Fibroblast of peridontal ligament (primary cell): ENCODE data around the gene RAB26.

ENCODE experiments used
- DNase-seq: peaks from one replicate; pipeline ENCODE4 v3.0.0-alpha.2; 2010; ENCODE audit errors: extremely low read depth

The RAB26 gene

GRCh38 chr16:2178321-2179106, 30.1 kb downstream of the RAB26 start:
- DNase-seq: no peak

- no peak for DNase-seq
Measured at GRCh38 chr16:2179107-2179501, 30.7 kb downstream of the RAB26 start.

DNA sequence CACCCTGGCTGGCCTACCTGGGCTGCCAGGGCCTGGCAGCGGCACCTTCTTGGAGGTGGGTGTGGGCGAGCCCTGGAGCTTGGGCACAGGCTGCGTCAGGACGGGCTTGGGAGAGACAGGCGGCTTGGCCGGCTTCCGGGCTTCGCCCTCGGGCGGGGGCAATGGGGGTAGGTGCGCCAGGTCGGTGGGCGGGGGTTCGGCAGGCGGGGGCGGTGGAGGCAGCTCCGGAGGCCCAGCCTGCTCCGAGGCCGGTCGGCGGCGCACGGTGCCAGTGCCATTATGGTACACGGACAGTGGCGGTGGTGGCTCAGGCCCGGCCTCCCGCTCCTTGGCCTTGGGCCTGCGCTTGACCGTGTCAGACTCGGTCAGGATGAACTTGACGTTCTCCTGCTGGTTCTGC, 31.2 kb downstream of the RAB26 start:
- DNase-seq: no peak

GRCh38 chr16:2180461-2180860, 32.0 kb downstream of the RAB26 start:
- DNase-seq: no peak

GRCh38 chr16:2180962-2181923, 32.8 kb downstream of the RAB26 start:
- no peak for DNase-seq

- DNase-seq: no peak
Measured at GRCh38 chr16:2181952-2182351, 33.5 kb downstream of the RAB26 start.

DNA sequence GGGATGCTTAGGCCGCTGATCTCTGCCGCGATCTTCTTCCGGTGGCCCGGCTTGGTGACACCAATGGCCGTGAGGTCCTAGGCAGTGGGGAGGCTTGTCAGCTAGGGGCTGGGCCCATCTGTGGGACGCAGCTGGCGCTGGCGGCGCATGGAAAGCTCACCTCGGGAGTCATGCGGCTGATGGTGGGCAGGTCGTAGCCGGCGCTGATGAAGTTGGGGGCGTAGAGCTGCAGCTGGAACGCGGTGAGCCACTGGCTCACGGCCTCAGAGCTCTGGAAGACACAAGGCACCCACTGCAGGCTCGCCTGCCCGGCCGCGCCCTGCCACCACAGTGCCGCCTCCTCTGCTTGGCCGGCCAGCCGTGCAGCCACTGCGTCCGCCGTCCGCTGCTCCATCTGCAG, 35.2 kb downstream of the RAB26 start:
- DNase-seq: no peak

GRCh38 chr16:2184346-2184745, 35.9 kb downstream of the RAB26 start:
- no peak for DNase-seq

- DNase-seq: no peak
Measured at GRCh38 chr16:2184962-2185361, 36.5 kb downstream of the RAB26 start.

GRCh38 chr16:2186064-2186463, 37.6 kb downstream of the RAB26 start:
- DNase-seq: no peak

GRCh38 chr16:2186505-2186904, 38.1 kb downstream of the RAB26 start:
- no peak for DNase-seq

- DNase-seq: no peak
Measured at GRCh38 chr16:2187212-2187611, 38.8 kb downstream of the RAB26 start.

DNA sequence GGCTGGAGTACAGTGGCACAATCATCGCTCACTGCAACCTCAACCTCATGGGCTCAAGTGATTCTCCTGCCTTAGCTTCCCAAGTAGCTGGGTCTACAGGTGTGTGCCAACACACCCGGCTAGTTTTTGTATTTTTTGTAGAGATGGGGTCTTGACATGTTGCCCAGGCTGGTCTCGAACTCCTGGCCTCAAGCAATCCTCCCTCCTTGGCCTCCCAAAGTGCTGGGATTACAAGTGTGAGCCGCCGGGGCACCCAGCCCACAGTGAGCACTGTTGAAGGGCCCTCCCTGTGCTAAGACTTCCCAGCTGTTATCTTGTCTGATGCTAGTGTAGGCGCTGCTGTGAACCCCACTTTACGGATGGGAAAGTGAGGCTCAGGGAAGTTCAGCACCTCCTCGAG, 40.0 kb downstream of the RAB26 start:
- no peak for DNase-seq

- no peak for DNase-seq
Measured at GRCh38 chr16:2189252-2189893, 40.9 kb downstream of the RAB26 start.

- DNase-seq: no peak
Measured at GRCh38 chr16:2190002-2190658, 41.7 kb downstream of the RAB26 start.

- no peak for DNase-seq
Measured at GRCh38 chr16:2190659-2191445, 42.4 kb downstream of the RAB26 start.

DNA sequence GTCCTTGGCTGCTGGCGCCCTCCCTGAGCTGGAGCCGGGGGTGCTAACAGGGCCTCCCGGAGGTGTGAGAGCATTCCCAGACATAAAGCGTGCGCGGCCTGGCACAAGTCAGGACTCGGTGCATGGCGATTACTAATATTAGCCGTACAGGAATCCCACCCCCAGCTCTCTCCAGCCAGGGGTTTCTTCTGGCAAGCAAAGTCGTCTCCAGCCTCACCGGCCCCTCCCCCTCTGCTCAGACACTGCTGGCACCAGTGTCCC, 43.0 kb downstream of the RAB26 start:
- no peak for DNase-seq

- peak; percentile 21 for DNase-seq
Measured at GRCh38 chr16:2194166-2194834, 45.9 kb downstream of the RAB26 start.

DNA sequence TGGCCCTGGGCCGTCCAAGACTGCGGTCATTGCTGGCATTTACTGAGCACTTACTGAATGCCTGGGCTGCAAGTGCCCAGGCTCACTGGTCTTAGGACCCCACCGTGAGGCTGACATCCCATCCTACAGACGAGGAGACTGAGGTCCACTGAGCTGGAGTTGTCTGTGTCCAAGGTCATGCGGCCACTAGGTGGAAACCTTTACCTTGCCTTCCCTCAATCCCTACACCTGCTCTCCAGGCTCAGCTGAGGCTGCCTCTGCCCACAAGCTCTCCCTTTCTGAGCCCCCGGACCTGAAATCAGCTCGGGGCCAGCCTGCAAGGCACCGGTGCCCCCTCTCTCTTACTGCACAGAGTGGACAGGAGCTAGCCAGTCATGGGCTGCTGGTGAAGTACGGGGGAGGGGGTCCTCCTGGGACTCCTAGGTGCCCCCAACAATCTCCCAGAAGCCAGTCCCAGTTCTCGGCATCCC, 46.5 kb downstream of the RAB26 start:
- DNase-seq: peak; percentile 29

GRCh38 chr16:2195322-2196161, 47.1 kb downstream of the RAB26 start:
- DNase-seq: no peak
